ENCODE results near the gene KCNG3. TPM values are rescaled to one million over a fixed set of nuclear protein-coding genes. Genes with fewer than 3 reads are reported as not detected.

Gene KCNG3
- total RNA-seq, 6 experiments from 2014 or later = not detected

- no peaks in the 10 kb centered on the region for H3K36me3 Mint-ChIP-seq (ENCODE audit: low read depth)
- H3K27me3 Mint-ChIP-seq (ENCODE audit: insufficient read depth) = no peaks in the 10 kb centered on the region; the same call in 1 of the 2 replicates
- TF ChIP-seq, protein P1, sequence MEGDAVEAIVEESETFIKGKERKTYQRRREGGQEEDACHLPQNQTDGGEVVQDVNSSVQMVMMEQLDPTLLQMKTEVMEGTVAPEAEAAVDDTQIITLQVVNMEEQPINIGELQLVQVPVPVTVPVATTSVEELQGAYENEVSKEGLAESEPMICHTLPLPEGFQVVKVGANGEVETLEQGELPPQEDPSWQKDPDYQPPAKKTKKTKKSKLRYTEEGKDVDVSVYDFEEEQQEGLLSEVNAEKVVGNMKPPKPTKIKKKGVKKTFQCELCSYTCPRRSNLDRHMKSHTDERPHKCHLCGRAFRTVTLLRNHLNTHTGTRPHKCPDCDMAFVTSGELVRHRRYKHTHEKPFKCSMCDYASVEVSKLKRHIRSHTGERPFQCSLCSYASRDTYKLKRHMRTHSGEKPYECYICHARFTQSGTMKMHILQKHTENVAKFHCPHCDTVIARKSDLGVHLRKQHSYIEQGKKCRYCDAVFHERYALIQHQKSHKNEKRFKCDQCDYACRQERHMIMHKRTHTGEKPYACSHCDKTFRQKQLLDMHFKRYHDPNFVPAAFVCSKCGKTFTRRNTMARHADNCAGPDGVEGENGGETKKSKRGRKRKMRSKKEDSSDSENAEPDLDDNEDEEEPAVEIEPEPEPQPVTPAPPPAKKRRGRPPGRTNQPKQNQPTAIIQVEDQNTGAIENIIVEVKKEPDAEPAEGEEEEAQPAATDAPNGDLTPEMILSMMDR (IDR thresholded peaks at IDR 0.05) = no peak
- DNase-seq = no peak
- peaks cover 15% of the 10 kb centered on the region for H3K4me1 Mint-ChIP-seq (ENCODE audit: low read depth)
- H3K9me3 Mint-ChIP-seq = no peaks in the 10 kb centered on the region
- no peak overlapping the region for H3K27ac Mint-ChIP-seq
- no peak overlapping the region for H3K4me3 Mint-ChIP-seq
Observed at GRCh38 chr2:42510191-42510590, 16.4 kb upstream of the KCNG3 start.

- Mint-ChIP-seq H3K36me3 (ENCODE audit: low read depth) (no peaks in the 10 kb centered on the region), H3K27ac (no peak overlapping the region), H3K4me3 (no peak overlapping the region), H3K4me1 (ENCODE audit: low read depth) (no peaks in the 10 kb centered on the region), H3K27me3 (ENCODE audit: insufficient read depth) (peaks cover 6% of the 10 kb centered on the region), H3K9me3 (no peaks in the 10 kb centered on the region)
- no peak for DNase-seq
- TF ChIP-seq, protein P1 (IDR thresholded peaks at IDR 0.05) = no peak
Observed at GRCh38 chr2:42504364-42505230, 10.8 kb upstream of the KCNG3 start.

- Mint-ChIP-seq H3K27me3 (ENCODE audit: insufficient read depth) (peaks cover 6% of the 10 kb centered on the region), H3K9me3 (no peaks in the 10 kb centered on the region), H3K27ac (no peak overlapping the region), H3K36me3 (ENCODE audit: low read depth) (no peaks in the 10 kb centered on the region), H3K4me1 (ENCODE audit: low read depth) (no peaks in the 10 kb centered on the region), H3K4me3 (no peak overlapping the region)
- no peak for DNase-seq
- TF ChIP-seq, protein P1 (IDR thresholded peaks at IDR 0.05) = no peak
Observed at GRCh38 chr2:42503291-42503690, 9.5 kb upstream of the KCNG3 start.

DNA sequence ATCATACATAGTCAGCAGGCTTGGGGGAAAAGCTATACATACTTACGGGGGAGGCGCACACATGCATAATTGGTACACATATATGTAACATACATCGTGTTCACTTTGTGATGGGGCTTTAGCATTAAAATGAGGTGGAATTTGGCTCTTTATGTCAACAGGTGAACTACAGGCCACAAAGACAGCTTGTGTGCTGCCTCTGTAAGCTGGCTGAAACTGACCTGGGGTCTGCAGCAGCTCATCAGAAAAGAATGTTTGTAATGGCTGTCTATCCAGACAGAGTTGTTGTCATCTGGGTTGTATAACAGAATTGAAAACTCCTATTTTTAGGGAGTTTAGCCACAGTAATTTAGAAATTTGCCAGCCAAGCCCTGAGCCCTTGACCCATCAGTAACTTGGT, 4.7 kb upstream of the KCNG3 start:
- DNase-seq = no peak
- H3K9me3 Mint-ChIP-seq = no peaks in the 10 kb centered on the region
- H3K27me3 Mint-ChIP-seq (ENCODE audit: insufficient read depth) = peaks cover 18% of the 10 kb centered on the region
- no peaks in the 10 kb centered on the region for H3K36me3 Mint-ChIP-seq (ENCODE audit: low read depth)
- H3K4me1 Mint-ChIP-seq (ENCODE audit: low read depth) = peaks cover 12% of the 10 kb centered on the region
- TF ChIP-seq, protein P1 (IDR thresholded peaks at IDR 0.05) = no peak
- H3K27ac Mint-ChIP-seq = no peak overlapping the region
- H3K4me3 Mint-ChIP-seq = no peak overlapping the region

GRCh38 chr2:42495611-42496010, 1.8 kb upstream of the KCNG3 start:
- Mint-ChIP-seq H3K36me3 (ENCODE audit: low read depth) (no peaks in the 10 kb centered on the region), H3K4me1 (ENCODE audit: low read depth) (peaks cover 12% of the 10 kb centered on the region), H3K27me3 (ENCODE audit: insufficient read depth) (peaks cover 23% of the 10 kb centered on the region), H3K4me3 (no peak overlapping the region), H3K27ac (no peak overlapping the region), H3K9me3 (no peaks in the 10 kb centered on the region)
- TF ChIP-seq, protein P1 (IDR thresholded peaks at IDR 0.05) = no peak
- DNase-seq = no peak
